Osteoblast (primary cell): ENCODE results near the gene KLHL3. TPM values are rescaled to one million over a fixed set of nuclear protein-coding genes. Genes with fewer than 3 reads are reported as not detected.

Experiments
- DNase-seq: peaks from one replicate; pipeline ENCODE4 v3.0.0; 2011; ENCODE audit warnings: low spot score, mixed read lengths; ENCODE audit not compliant: insufficient read length; ENCODE audit errors: missing footprints
- H2AFZ ChIP-seq: 2 replicates; pipeline ENCODE4 v1.6.0; 2011; ENCODE audit warnings: mild to moderate bottlenecking, low read length
- H3K27ac ChIP-seq: 2 replicates; pipeline ENCODE4 v1.5.1; 2011; ENCODE audit warnings: mild to moderate bottlenecking, low read depth, low read length, moderate library complexity
- H3K27me3 ChIP-seq: 2 replicates; pipeline ENCODE4 v1.6.0; 2012; ENCODE audit warnings: mild to moderate bottlenecking, control low read depth, inconsistent platforms, low read length, moderate library complexity; ENCODE audit not compliant: insufficient read depth
- H3K36me3 ChIP-seq: 2 replicates; pipeline ENCODE4 v1.5.1; 2011; ENCODE audit warnings: mild to moderate bottlenecking, low read length, control low read depth, moderate library complexity; ENCODE audit not compliant: insufficient read depth
- H3K4me1 ChIP-seq: 2 replicates; pipeline ENCODE4 v1.5.1; 2011; ENCODE audit warnings: mild to moderate bottlenecking, low read length, control low read depth, moderate library complexity; ENCODE audit not compliant: insufficient read depth
- H3K4me2 ChIP-seq: 2 replicates; pipeline ENCODE4 v1.6.0; 2011; ENCODE audit warnings: mild to moderate bottlenecking, low read length; ENCODE audit not compliant: insufficient read depth
- H3K4me3 ChIP-seq: fragments of 200-600 bp; sonication (generic); 3 replicates; pipeline ENCODE4 v1.5.1; 2012; ENCODE audit warnings: mild to moderate bottlenecking, low read length, inconsistent platforms; ENCODE audit not compliant: insufficient read depth
- H3K79me2 ChIP-seq: 2 replicates; pipeline ENCODE4 v1.6.0; 2012; ENCODE audit warnings: mild to moderate bottlenecking, low read length, control low read depth, inconsistent platforms; ENCODE audit not compliant: insufficient read depth
- H3K9me3 ChIP-seq: 2 replicates; pipeline ENCODE4 v1.5.1; 2011; ENCODE audit warnings: low read depth, low read length, control low read depth
- H4K20me1 ChIP-seq: 2 replicates; pipeline ENCODE4 v1.6.0; 2012; ENCODE audit warnings: mild to moderate bottlenecking, low read length, control low read depth; ENCODE audit not compliant: insufficient read depth
- total RNA-seq: library from RNA; depleted of rRNA; stranded (reverse); fragments of >200 nt; gene quantifications from 2 replicates; pipeline ENCODE4 v1.2.3, GENCODE V29; 2012
- TF ChIP-seq, protein P1 (sequence below): IDR thresholded peaks from 2 replicates; pipeline ENCODE4 v1.5.1; 2011; ENCODE audit warnings: mild to moderate bottlenecking, low read depth, low read length, moderate library complexity; ENCODE audit errors: extremely low read depth

The KLHL3 gene
- total RNA-seq, 1 donor, result 6.2 TPM

DNA sequence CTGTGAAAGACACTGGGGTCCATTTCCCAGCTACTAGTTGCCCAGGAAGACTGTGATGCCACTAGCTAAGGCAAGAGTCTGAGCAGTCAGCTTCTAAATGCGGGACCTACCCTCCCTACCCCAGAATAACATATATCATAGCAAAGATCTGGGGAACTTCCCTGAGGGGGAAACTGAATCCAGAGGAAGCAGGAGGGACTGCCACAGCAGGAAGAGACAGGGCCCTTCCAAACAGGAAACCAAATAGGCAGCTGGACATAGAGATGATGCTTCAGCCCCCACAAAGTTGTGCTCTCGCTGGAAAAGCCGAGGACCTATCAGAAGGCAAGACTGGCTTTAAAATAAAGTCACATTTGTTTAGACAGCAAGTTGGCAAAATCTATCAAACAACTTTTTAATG, 51.1 kb downstream of the KLHL3 start:
- no peak overlapping the region for H2AFZ ChIP-seq

DNA sequence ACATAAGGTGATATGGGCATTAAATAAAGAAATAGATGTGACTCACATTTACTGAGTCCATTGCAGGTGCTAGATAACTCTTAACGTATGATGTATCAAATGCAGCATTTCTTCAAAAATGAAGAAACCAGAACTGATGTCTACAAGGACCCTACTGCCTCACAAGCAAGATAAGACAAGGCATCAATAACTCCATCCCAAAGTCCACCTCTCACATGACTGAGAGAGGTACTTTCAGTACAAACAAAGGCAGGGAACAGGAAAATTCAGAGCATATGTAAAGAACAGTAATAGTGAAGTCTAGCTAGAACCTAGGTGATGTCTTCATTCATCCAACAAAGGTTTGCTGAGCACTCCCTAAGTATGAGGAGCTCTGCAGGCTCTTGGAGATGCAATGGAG, 54.7 kb downstream of the KLHL3 start:
- no peaks in the 10 kb centered on the region for H3K9me3 ChIP-seq

More for the DNA sequence above, 51.1 kb downstream of the KLHL3 start:
- Histone ChIP-seq H3K27ac (no peak overlapping the region), H3K79me2 (no peaks in the 10 kb centered on the region), H3K4me3 (no peak overlapping the region), H3K4me1 (no peaks in the 10 kb centered on the region), H3K27me3 (no peaks in the 10 kb centered on the region), H3K9me3 (no peaks in the 10 kb centered on the region), H3K36me3 (no peaks in the 10 kb centered on the region), H3K4me2 (no peak overlapping the region), H4K20me1 (peaks cover 5% of the 10 kb centered on the region)
- TF ChIP-seq, protein P1, sequence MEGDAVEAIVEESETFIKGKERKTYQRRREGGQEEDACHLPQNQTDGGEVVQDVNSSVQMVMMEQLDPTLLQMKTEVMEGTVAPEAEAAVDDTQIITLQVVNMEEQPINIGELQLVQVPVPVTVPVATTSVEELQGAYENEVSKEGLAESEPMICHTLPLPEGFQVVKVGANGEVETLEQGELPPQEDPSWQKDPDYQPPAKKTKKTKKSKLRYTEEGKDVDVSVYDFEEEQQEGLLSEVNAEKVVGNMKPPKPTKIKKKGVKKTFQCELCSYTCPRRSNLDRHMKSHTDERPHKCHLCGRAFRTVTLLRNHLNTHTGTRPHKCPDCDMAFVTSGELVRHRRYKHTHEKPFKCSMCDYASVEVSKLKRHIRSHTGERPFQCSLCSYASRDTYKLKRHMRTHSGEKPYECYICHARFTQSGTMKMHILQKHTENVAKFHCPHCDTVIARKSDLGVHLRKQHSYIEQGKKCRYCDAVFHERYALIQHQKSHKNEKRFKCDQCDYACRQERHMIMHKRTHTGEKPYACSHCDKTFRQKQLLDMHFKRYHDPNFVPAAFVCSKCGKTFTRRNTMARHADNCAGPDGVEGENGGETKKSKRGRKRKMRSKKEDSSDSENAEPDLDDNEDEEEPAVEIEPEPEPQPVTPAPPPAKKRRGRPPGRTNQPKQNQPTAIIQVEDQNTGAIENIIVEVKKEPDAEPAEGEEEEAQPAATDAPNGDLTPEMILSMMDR, result no peak
- no peak for DNase-seq

DNA sequence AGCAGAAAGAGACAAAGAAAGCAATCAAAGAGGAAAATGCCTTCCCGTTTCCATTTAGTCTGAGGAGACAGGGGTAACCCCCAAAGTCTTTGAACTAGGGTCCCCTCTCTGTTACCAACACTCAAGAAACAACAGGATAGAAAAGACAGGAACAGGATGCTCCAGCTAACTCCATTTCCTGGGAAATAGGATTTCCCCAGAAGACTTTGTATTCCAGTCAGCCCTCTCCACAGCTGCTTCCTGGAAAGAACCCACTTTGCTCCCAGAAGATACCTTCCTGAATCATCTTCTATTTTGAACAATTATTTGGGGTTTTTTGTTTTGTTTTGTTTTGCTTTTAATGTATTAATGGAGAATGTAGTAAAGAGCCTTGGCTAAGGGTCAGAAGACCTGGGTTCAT, 56.0 kb downstream of the KLHL3 start:
- TF ChIP-seq, protein P1, result no peak
- no peaks in the 10 kb centered on the region for H3K9me3 ChIP-seq
- no peak overlapping the region for H3K27ac ChIP-seq
- H3K4me1 ChIP-seq, result no peaks in the 10 kb centered on the region
- no peaks in the 10 kb centered on the region for H4K20me1 ChIP-seq
- no peak for DNase-seq
- no peak overlapping the region for H3K4me3 ChIP-seq
- no peaks in the 10 kb centered on the region for H3K36me3 ChIP-seq
- no peaks in the 10 kb centered on the region for H3K27me3 ChIP-seq
- no peaks in the 10 kb centered on the region for H3K79me2 ChIP-seq
- H2AFZ ChIP-seq, result no peak overlapping the region
- H3K4me2 ChIP-seq, result no peak overlapping the region

More for the DNA sequence above, 54.7 kb downstream of the KLHL3 start:
- Histone ChIP-seq H3K27me3 (no peaks in the 10 kb centered on the region), H3K4me1 (no peaks in the 10 kb centered on the region), H3K4me2 (no peak overlapping the region), H3K27ac (no peak overlapping the region), H3K36me3 (no peaks in the 10 kb centered on the region), H2AFZ (no peak overlapping the region), H3K4me3 (no peak overlapping the region), H3K79me2 (no peaks in the 10 kb centered on the region), H4K20me1 (peaks cover 2% of the 10 kb centered on the region)
- DNase-seq, result no peak
- TF ChIP-seq, protein P1, result no peak

DNA sequence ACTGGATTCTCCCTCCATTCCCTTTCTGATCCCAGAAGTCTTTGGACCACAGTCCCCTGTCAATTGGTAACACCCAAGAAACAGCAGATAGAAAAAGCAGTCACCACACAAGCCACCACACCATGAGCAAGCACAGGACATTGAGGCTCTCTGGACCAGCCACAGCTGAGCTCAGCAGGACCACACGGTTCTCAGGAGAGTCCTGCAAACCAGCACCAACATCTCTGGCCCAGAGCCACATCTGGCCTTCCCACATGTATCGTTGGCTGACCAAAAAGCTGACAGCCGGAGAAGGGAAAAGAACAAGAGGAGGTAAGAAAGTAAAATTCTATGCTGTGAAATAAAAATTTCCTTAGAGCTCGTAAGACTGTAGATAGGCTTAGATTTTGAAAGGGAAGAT, 56.7 kb downstream of the KLHL3 start:
- Histone ChIP-seq H3K4me1 (no peaks in the 10 kb centered on the region), H3K79me2 (no peaks in the 10 kb centered on the region), H3K4me2 (no peak overlapping the region), H3K36me3 (no peaks in the 10 kb centered on the region), H3K27me3 (no peaks in the 10 kb centered on the region), H3K9me3 (no peaks in the 10 kb centered on the region), H3K4me3 (no peak overlapping the region), H4K20me1 (no peaks in the 10 kb centered on the region), H3K27ac (no peak overlapping the region), H2AFZ (no peak overlapping the region)
- no peak for DNase-seq
- TF ChIP-seq, protein P1, result no peak
